Activated naive CD4-positive, alpha-beta T cell treated with anti-CD3 and anti-CD28 coated beads, Interleukin-2, amount 50 U/mL, for 24 hours (primary cell): ENCODE results near the gene SCGN.
"Not testable (repeated sequence)": the region's sequence is repeated elsewhere in the genome, so short reads cannot be mapped to it uniquely, and the experiment has no call there.

Experiments
- H3K27ac Mint-ChIP-seq: one replicate; pipeline ENCODE4 v1.8.0; 2021; ENCODE audit warnings: mild to moderate bottlenecking, mixed read lengths
- H3K27me3 Mint-ChIP-seq: one replicate; pipeline ENCODE4 v1.8.0; 2021; ENCODE audit warnings: mixed read lengths
- H3K36me3 Mint-ChIP-seq: one replicate; pipeline ENCODE4 v1.8.0; 2021; ENCODE audit warnings: mixed read lengths
- H3K4me1 Mint-ChIP-seq: one replicate; pipeline ENCODE4 v1.8.0; 2021; ENCODE audit warnings: mixed read lengths
- H3K4me3 Mint-ChIP-seq: one replicate; pipeline ENCODE4 v1.8.0; 2021; ENCODE audit warnings: mild to moderate bottlenecking, mixed read lengths
- H3K9me3 Mint-ChIP-seq: one replicate; pipeline ENCODE4 v1.8.0; 2021; ENCODE audit warnings: mixed read lengths

The SCGN gene

GRCh38 chr6:25717866-25718740, 66.1 kb downstream of the SCGN start:
- H3K4me3 Mint-ChIP-seq: no peak overlapping the region
- H3K27me3 Mint-ChIP-seq: peaks cover 4% of the 10 kb centered on the region
- H3K27ac Mint-ChIP-seq: no peak overlapping the region
- H3K9me3 Mint-ChIP-seq: no peaks in the 10 kb centered on the region
- H3K36me3 Mint-ChIP-seq: no peaks in the 10 kb centered on the region
- no peaks in the 10 kb centered on the region for H3K4me1 Mint-ChIP-seq

DNA sequence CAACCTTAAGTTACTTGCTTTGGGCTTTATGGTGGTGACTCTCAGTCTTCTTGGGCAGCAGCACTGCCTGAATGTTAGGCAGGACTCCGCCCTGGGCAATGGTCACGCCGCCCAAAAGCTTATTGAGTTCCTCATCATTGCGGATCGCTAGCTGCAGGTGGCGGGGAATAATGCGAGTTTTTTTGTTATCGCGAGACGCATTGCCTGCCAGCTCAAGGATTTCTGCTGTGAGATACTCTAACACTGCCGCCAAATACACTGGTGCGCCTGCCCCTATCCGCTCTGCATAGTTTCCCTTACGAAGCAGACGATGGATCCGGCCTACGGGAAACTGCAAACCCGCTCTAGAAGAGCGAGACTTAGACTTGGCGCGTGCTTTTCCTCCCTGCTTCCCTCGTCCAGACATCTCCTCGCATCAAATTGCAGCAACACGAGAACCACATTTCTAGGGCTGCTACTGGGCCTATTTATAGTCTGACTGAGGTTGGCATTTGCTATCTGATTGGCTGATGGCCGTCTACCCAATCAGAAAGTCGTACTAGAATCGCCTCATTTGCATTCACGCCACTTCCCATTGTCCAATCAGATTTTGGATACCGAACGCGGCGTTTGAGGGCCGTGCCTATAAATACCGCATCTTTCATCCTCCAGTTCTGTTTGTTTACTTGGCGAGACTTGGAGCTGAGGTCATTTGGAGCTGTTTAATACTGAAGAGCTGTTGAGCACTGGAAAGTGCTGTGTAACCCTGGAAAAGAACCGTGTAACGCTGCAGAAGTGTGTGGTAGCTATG, 74.3 kb downstream of the SCGN start:
- H3K36me3 Mint-ChIP-seq: no peaks in the 10 kb centered on the region
- H3K4me1 Mint-ChIP-seq: no peaks in the 10 kb centered on the region
- no peak overlapping the region for H3K27ac Mint-ChIP-seq
- no peaks in the 10 kb centered on the region for H3K9me3 Mint-ChIP-seq
- H3K27me3 Mint-ChIP-seq: peaks cover 19% of the 10 kb centered on the region
- no peak overlapping the region for H3K4me3 Mint-ChIP-seq

- Mint-ChIP-seq H3K4me1 (no peaks in the 10 kb centered on the region), H3K27me3 (peaks cover 20% of the 10 kb centered on the region), H3K27ac (no peak overlapping the region)
Measured at GRCh38 chr6:25727028-25727427, 75.0 kb downstream of the SCGN start.

DNA sequence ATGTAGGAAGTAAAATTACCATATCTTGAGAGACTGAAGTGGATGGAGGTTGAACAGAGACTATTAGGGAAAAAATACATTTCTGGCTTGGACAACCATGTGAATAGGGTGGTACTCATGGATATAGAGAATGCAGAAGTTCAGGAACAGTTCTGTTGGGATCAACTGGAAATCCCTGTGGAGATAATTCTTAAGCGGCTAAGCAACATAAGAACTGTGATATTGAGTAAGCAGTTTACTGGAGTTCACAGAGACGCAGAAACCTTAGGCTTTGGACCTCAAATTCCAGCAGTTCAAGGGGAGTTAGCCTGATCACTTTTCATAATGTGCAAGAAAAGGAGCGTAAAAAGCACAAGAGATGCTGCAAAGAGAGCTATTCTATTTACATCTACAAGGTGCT, 78.9 kb downstream of the SCGN start:
- peaks cover 1% of the 10 kb centered on the region for H3K36me3 Mint-ChIP-seq
- no peaks in the 10 kb centered on the region for H3K9me3 Mint-ChIP-seq
- no peak overlapping the region for H3K27ac Mint-ChIP-seq
- H3K4me3 Mint-ChIP-seq: no peak overlapping the region
- H3K4me1 Mint-ChIP-seq: no peaks in the 10 kb centered on the region
- H3K27me3 Mint-ChIP-seq: peaks cover 26% of the 10 kb centered on the region

More at GRCh38 chr6:25727028-25727427, 75.0 kb downstream of the SCGN start:
- H3K9me3 Mint-ChIP-seq: no peaks in the 10 kb centered on the region
- H3K36me3 Mint-ChIP-seq: no peaks in the 10 kb centered on the region
- H3K4me3 Mint-ChIP-seq: no peak overlapping the region

- H3K4me3 Mint-ChIP-seq: no peak overlapping the region
- H3K36me3 Mint-ChIP-seq: peaks cover 1% of the 10 kb centered on the region
- peaks cover 7% of the 10 kb centered on the region for H3K9me3 Mint-ChIP-seq
- no peak overlapping the region for H3K27ac Mint-ChIP-seq
- peaks cover 30% of the 10 kb centered on the region for H3K27me3 Mint-ChIP-seq
- H3K4me1 Mint-ChIP-seq: no peaks in the 10 kb centered on the region
Measured at GRCh38 chr6:25731721-25732120, 79.7 kb downstream of the SCGN start.

- Mint-ChIP-seq H3K4me3 (no peak overlapping the region), H3K27me3 (peaks cover 39% of the 10 kb centered on the region), H3K9me3 (peaks cover 13% of the 10 kb centered on the region), H3K4me1 (no peaks in the 10 kb centered on the region), H3K27ac (no peak overlapping the region), H3K36me3 (peaks cover 4% of the 10 kb centered on the region)
Measured at GRCh38 chr6:25732468-25733198, 80.6 kb downstream of the SCGN start.

DNA sequence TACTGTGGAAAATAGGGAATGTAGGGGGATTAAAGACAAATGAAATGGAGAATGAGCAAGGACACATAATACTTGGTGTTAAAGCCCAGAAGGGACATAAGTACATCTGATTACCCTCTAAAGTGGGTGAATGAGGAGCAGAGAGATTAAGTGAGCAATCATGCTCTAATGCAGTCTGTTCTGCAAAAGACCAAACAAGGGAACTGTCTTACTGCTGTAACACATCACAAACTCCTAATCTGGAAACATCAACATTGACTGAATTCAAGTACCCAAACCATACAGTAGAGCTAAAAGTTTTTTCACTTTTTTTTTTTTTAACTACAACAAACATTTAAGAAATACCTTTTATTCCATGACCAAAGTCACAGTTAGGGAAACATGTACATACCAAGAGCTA, 83.2 kb downstream of the SCGN start:
- Mint-ChIP-seq H3K36me3 (peaks cover 4% of the 10 kb centered on the region), H3K27ac (no peak overlapping the region), H3K9me3 (peaks cover 17% of the 10 kb centered on the region), H3K4me3 (no peak overlapping the region), H3K27me3 (peaks cover 39% of the 10 kb centered on the region), H3K4me1 (no peaks in the 10 kb centered on the region)

- H3K4me1 Mint-ChIP-seq: no peaks in the 10 kb centered on the region
- H3K27ac Mint-ChIP-seq: no peak overlapping the region
- H3K36me3 Mint-ChIP-seq: no peaks in the 10 kb centered on the region
- no peaks in the 10 kb centered on the region for H3K27me3 Mint-ChIP-seq
- no peak overlapping the region for H3K4me3 Mint-ChIP-seq
- H3K9me3 Mint-ChIP-seq: no peaks in the 10 kb centered on the region
Measured at GRCh38 chr6:25743868-25744267, 91.9 kb downstream of the SCGN start.

DNA sequence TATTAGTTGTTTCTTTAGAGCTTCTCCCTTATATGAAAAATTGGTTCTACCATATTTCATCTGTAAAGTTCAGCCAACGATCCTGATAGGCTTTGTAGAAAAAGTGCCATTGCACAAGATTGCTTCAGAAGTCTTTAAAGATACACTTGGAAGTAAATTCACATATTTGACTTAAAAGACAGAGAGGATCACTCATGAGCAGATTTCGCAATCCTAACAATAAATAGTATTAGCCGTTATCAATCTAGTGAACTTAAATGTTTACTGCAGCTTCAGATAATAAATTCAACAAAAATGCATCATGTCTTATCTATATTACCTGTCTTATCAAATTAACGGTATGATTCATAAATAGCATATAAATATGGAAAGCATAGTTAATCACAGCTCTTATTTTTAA, 93.8 kb downstream of the SCGN start:
- Mint-ChIP-seq H3K27me3 (no peaks in the 10 kb centered on the region), H3K36me3 (no peaks in the 10 kb centered on the region), H3K27ac (no peak overlapping the region), H3K4me3 (no peak overlapping the region), H3K4me1 (no peaks in the 10 kb centered on the region), H3K9me3 (no peaks in the 10 kb centered on the region)

DNA sequence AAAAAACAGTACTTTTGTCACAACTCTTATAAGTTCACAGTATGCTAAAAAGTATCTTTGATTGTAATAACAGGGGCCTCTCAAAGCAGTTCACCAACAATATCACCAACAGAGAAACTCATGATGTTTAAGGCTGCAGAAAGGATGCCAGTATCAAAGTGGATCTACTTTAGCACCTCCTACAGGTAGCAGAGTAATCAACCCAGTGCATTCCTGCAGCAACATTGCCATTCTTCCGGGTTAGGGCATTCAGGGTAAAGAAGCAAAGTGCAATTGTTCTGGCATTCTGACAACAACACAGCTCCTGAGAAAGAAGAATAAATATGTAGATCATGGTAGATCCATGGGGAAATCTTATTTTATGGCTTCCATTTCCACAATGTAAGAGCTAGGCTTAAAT, 95.0 kb downstream of the SCGN start:
- Mint-ChIP-seq H3K36me3 (no peaks in the 10 kb centered on the region), H3K4me1 (no peaks in the 10 kb centered on the region), H3K27me3 (no peaks in the 10 kb centered on the region), H3K27ac (no peak overlapping the region), H3K4me3 (no peak overlapping the region), H3K9me3 (no peaks in the 10 kb centered on the region)

DNA sequence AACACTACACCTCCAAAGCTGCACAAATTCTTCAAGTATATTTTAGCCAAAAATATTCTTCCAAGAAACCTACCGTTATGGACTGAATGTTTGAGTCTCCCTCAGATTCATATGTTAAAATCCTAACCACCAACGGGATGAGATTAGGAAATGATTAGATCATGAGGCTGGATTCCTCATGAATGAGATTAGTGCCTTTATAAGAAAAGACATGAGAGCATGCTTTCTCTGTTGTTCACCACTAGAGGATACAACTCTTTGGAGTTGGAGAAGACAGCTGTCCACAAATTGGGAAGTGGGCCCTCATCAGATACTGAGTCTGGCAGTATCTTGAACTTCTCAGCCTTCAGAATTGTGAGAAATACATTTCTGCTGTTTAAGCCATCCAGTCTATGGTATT, 95.5 kb downstream of the SCGN start:
- H3K4me1 Mint-ChIP-seq: no peaks in the 10 kb centered on the region
- no peak overlapping the region for H3K27ac Mint-ChIP-seq
- H3K36me3 Mint-ChIP-seq: no peaks in the 10 kb centered on the region
- no peaks in the 10 kb centered on the region for H3K9me3 Mint-ChIP-seq
- no peak overlapping the region for H3K4me3 Mint-ChIP-seq
- no peaks in the 10 kb centered on the region for H3K27me3 Mint-ChIP-seq

DNA sequence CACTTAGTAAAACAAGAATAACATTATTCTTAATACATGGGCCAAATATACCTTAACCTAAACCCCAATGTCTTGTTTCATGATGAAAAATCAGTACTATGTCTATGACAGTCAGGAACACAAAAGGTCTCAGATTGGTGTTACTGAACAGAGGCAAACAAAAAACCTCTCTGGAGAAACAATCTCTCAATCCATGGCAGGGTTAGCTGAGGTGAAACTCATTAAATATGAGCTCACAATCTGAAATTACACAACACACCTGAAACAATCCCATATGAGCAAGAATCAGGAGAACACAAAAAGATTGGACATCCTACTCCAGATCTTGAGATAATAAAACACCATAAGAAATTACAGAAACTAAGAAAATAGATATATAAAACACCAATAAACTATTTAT, 96.0 kb downstream of the SCGN start:
- no peak overlapping the region for H3K27ac Mint-ChIP-seq
- H3K9me3 Mint-ChIP-seq: no peaks in the 10 kb centered on the region
- no peak overlapping the region for H3K4me3 Mint-ChIP-seq
- no peaks in the 10 kb centered on the region for H3K36me3 Mint-ChIP-seq
- no peaks in the 10 kb centered on the region for H3K27me3 Mint-ChIP-seq
- no peaks in the 10 kb centered on the region for H3K4me1 Mint-ChIP-seq

DNA sequence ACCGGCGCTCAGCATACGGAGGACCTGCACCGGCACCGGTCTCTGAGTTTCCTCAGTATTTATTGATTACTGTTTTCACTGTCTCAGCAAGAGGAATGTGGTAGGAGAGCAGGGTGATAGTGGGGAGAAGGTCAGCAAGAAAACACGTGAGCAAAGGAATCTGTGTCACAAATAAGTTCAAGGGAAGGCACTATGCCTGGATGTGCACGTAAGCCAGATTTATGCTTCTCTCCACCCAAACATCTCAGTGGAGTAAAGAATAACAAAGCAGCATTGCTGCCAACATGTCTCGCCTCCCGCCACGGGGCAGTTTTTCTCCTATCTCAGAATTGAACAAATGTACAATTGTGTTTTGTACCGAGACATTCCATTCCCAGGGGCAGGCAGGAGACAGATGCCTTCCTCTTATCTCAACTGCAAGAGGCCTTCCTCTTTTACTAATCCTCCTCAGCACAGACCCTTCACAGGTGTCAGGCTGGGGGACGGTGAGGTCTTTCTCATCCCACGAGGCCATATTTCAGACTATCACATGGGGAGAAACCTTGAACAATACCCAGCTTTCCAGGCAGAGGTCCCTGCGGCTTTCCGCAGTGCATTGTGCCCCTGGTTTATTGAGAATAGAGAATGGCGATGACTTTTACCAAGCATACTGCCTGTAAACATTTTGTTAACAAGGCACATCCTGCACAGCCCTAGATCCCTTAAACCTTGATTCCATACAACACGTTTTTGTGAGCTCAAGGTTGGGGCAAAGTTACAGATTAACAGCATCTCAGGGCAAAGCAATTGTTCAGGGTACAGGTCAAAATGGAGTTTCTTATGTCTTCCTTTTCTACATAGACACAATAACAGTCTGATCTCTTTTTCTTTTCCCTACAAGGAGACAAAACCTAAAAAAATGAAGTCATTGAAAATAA, 96.8 kb downstream of the SCGN start:
- H3K27me3 Mint-ChIP-seq, H3K27ac Mint-ChIP-seq, H3K36me3 Mint-ChIP-seq, H3K9me3 Mint-ChIP-seq, H3K4me1 Mint-ChIP-seq, H3K4me3 Mint-ChIP-seq: not testable (repeated sequence)

GRCh38 chr6:25749837-25750236, 97.8 kb downstream of the SCGN start:
- Mint-ChIP-seq H3K27me3 (no peaks in the 10 kb centered on the region), H3K4me3 (no peak overlapping the region), H3K36me3 (no peaks in the 10 kb centered on the region), H3K27ac (no peak overlapping the region), H3K4me1 (no peaks in the 10 kb centered on the region), H3K9me3 (no peaks in the 10 kb centered on the region)

DNA sequence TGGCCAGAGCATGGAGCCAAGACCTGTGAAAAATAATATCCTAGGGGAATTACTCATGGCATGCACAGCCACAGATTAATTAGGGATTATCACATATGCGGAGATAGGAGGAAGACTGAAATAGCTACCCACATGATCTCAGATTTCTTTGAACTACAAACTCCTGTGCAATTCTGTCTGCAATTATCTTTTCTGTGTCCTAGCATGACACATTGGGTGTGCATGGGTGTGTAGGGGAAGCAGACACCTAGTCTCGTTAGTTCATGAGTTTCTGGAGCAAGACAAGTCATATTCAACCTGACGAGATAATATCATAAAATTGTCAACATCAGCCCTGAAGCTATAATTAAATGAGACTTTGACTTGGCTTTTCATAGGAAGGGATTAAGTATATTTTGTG, 98.9 kb downstream of the SCGN start:
- Mint-ChIP-seq H3K4me1 (no peaks in the 10 kb centered on the region), H3K4me3 (no peak overlapping the region), H3K27ac (no peak overlapping the region), H3K27me3 (no peaks in the 10 kb centered on the region), H3K9me3 (no peaks in the 10 kb centered on the region), H3K36me3 (no peaks in the 10 kb centered on the region)
